SK-N-SH treated with all-trans-retinoic acid at 6 μM for 48 hours (cell line): ENCODE data around the gene TWF1.
A peak's percentile ranks its signal among the peaks of the same experiment; 100 is the strongest.

Experiments used
- ATAC-seq: fragments of 200-7000 bp; cut with Tn5 transposase; 3 replicates; pipeline ENCODE4 v1.9.1; 2020; ENCODE audit warnings: mild to moderate bottlenecking, moderate library complexity
- BACH2 ChIP-seq: fragments of 250-450 bp; sonication (Bioruptor Pico); IDR thresholded peaks from 2 replicates; pipeline ENCODE4 v1.9.0; 2021; ENCODE audit warnings: mild to moderate bottlenecking, borderline replicate concordance
- CREB5 ChIP-seq: fragments of 250-450 bp; sonication (Bioruptor Pico); IDR thresholded peaks from 2 replicates; pipeline ENCODE4 v1.5.1; 2020; ENCODE audit warnings: low read depth, mild to moderate bottlenecking, moderate library complexity
- CSDC2 ChIP-seq: fragments of 250-450 bp; sonication (Bioruptor Pico); IDR thresholded peaks from 2 replicates; pipeline ENCODE4 v1.5.0; 2020; ENCODE audit warnings: mild to moderate bottlenecking, moderate library complexity
- ESRRG ChIP-seq: fragments of 250-450 bp; sonication (Bioruptor Pico); IDR thresholded peaks from 2 replicates; pipeline ENCODE4 v1.6.1; 2021; ENCODE audit warnings: mild to moderate bottlenecking
- GLIS3 ChIP-seq: fragments of 250-450 bp; sonication (Bioruptor Pico); IDR thresholded peaks from 2 replicates; pipeline ENCODE4 v1.5.0; 2020; ENCODE audit warnings: mild to moderate bottlenecking, moderate library complexity
- ISL1 ChIP-seq: fragments of 250-450 bp; sonication (Bioruptor Pico); IDR thresholded peaks from 2 replicates; pipeline ENCODE4 v2.1.2; 2022; ENCODE audit warnings: mild to moderate bottlenecking, moderate library complexity
- OSR1 ChIP-seq: fragments of 250-450 bp; sonication (Bioruptor Pico); IDR thresholded peaks from 2 replicates; pipeline ENCODE4 v1.8.0; 2022; ENCODE audit warnings: moderate library complexity, mild to moderate bottlenecking, inconsistent platforms
- POU6F1 ChIP-seq: fragments of 250-450 bp; sonication (Bioruptor Pico); IDR thresholded peaks from 2 replicates; pipeline ENCODE4 v1.8.0; 2021; ENCODE audit warnings: low read depth, mild to moderate bottlenecking, moderate library complexity, borderline replicate concordance
- PPARA ChIP-seq: fragments of 250-450 bp; sonication (Bioruptor Pico); IDR thresholded peaks from 2 replicates; pipeline ENCODE4 v1.5.0; 2020; ENCODE audit warnings: mild to moderate bottlenecking, borderline replicate concordance
- RARB ChIP-seq: fragments of 250-450 bp; sonication (Bioruptor Pico); IDR thresholded peaks from 2 replicates; pipeline ENCODE4 v1.8.0; 2021; ENCODE audit warnings: mild to moderate bottlenecking, moderate library complexity
- SNAI2 ChIP-seq: fragments of 250-450 bp; sonication (Bioruptor Pico); IDR thresholded peaks from 2 replicates; pipeline ENCODE4 v1.5.0; 2020; ENCODE audit warnings: mild to moderate bottlenecking, moderate library complexity
- TOX ChIP-seq: fragments of 250-450 bp; sonication (Bioruptor Pico); IDR thresholded peaks from 2 replicates; pipeline ENCODE4 v1.8.0; 2021; ENCODE audit warnings: mild to moderate bottlenecking, moderate library complexity, borderline replicate concordance
- TSHZ2 ChIP-seq: fragments of 250-450 bp; sonication (Bioruptor Pico); IDR thresholded peaks from 2 replicates; pipeline ENCODE4 v1.5.0; 2020; ENCODE audit warnings: mild to moderate bottlenecking, moderate library complexity
- ZC3H10 ChIP-seq: fragments of 250-450 bp; sonication (Bioruptor Pico); IDR thresholded peaks from 2 replicates; pipeline ENCODE4 v1.5.1; 2021; ENCODE audit warnings: mild to moderate bottlenecking, moderate library complexity
- ZFP3 ChIP-seq: fragments of 250-450 bp; sonication (Bioruptor Pico); IDR thresholded peaks from 2 replicates; pipeline ENCODE4 v1.5.0; 2020; ENCODE audit warnings: mild to moderate bottlenecking, moderate library complexity
- ZFP30 ChIP-seq: fragments of 450-650 bp; formaldehyde crosslinking; IDR thresholded peaks from 2 replicates; pipeline ENCODE4 v1.5.0; 2022; ENCODE audit warnings: mild to moderate bottlenecking, moderate library complexity
- ZNF565 ChIP-seq: fragments of 450-650 bp; formaldehyde crosslinking; conservative IDR thresholded peaks from 2 replicates; pipeline ENCODE4 v1.5.0; 2020; ENCODE audit warnings: low read depth, mild to moderate bottlenecking, moderate library complexity
- ZNF70 ChIP-seq: fragments of 450-650 bp; formaldehyde crosslinking; IDR thresholded peaks from 2 replicates; pipeline ENCODE4 v1.5.0; 2020; ENCODE audit warnings: mild to moderate bottlenecking, moderate library complexity
- ZNF8 ChIP-seq: fragments of 450-650 bp; formaldehyde crosslinking; IDR thresholded peaks from 2 replicates; pipeline ENCODE4 v1.5.0; 2020; ENCODE audit warnings: mild to moderate bottlenecking, moderate library complexity
- TF ChIP-seq, protein P1 (sequence below): fragments of 250-450 bp; sonication (Bioruptor Pico); IDR thresholded peaks from 2 replicates; pipeline ENCODE4 v1.8.0; 2020; ENCODE audit warnings: mild to moderate bottlenecking, moderate library complexity, borderline replicate concordance

TWF1 gene

DNA sequence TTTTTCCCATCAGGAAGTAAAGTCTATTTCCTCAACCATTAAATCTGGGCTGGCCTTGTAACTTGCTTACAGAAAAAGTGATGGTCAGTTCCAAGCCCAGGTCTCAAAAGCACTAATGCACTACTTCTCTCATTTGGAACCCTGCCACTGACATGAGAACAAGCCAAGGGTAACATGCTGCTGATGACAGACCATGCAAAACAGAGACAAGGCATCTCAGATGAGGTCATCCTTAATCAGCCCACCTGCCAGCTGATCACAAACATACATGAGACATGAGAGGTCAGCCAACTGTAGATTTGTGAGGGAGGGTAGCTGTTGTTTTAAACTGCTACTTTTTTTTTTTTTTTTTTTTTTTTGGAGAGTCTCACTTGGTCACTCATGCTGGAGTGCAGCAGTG, 16.2 kb downstream of the TWF1 start (continued):
- no peak for TF ChIP-seq POU6F1 (CRISPR knock-in tag)

DNA sequence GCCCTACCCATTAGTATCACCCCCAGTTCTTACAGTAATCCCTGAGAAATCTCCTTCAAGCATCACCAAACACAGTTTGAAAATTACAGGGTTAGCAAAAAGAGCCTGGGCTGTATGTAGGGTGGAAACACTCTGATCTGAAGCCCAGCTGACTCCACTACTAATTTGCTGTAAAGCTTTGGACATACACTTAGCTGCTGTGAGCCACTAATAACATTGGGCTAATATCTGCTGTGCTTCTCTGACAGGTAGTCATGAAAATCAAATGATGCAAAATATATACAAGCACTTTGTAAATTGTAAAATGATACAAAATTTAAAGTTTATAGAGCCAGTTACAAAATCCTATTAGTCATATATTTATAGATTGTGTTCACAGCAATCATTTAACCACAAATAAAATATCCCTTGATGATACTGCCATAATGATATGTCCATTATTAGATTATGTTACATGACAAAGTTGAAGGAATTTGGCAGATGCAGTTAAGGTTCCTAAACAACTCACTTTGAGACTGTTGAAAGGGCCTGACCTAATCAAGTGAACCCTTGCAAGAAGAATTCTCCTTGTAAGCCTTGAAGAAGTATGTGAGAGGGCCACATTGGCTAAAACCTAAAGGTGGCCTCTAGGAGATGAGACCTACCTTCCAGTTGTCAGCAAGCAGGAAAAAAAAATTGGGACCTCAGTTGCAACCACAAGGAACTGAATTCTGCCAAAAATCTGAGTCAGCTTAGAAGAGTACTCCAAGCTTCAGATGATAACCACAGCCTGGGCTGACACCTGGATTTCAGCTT, 19.0 kb downstream of the TWF1 start:
- ATAC-seq, result no peak

GRCh38 chr12:43776498-43776897, 29.6 kb downstream of the TWF1 start:
- TF ChIP-seq SNAI2 (no peak), RARB (CRISPR knock-in tag) (no peak), ESRRG (CRISPR knock-in tag) (no peak), PPARA (CRISPR knock-in tag) (no peak), TOX (no peak), ZFP30 (no peak), TSHZ2 (CRISPR knock-in tag) (no peak), CREB5 (CRISPR knock-in tag) (no peak), ZNF565 (CRISPR knock-in tag) (no peak), CSDC2 (CRISPR knock-in tag) (no peak), ZC3H10 (CRISPR knock-in tag) (no peak), BACH2 (no peak)
- TF ChIP-seq, protein P1, sequence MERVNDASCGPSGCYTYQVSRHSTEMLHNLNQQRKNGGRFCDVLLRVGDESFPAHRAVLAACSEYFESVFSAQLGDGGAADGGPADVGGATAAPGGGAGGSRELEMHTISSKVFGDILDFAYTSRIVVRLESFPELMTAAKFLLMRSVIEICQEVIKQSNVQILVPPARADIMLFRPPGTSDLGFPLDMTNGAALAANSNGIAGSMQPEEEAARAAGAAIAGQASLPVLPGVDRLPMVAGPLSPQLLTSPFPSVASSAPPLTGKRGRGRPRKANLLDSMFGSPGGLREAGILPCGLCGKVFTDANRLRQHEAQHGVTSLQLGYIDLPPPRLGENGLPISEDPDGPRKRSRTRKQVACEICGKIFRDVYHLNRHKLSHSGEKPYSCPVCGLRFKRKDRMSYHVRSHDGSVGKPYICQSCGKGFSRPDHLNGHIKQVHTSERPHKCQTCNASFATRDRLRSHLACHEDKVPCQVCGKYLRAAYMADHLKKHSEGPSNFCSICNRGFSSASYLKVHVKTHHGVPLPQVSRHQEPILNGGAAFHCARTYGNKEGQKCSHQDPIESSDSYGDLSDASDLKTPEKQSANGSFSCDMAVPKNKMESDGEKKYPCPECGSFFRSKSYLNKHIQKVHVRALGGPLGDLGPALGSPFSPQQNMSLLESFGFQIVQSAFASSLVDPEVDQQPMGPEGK (CRISPR knock-in tag), result no peak
- TF ChIP-seq, all 23 proteins: peak for 0
- peak; percentile 87 for ATAC-seq

More for the DNA sequence above, 19.0 kb downstream of the TWF1 start:
- no peak for TF ChIP-seq GLIS3
- 0 out of 2 replicates have a peak, but pooled peaks have one; percentile 40 for TF ChIP-seq CREB5 (CRISPR knock-in tag)
- no peak for TF ChIP-seq ZNF565 (CRISPR knock-in tag)
- TF ChIP-seq SNAI2, result no peak
- TF ChIP-seq ZNF70 (CRISPR knock-in tag), result no peak
- TF ChIP-seq ISL1 (CRISPR knock-in tag), result peak; percentile 67

GRCh38 chr12:43766291-43766690, 39.8 kb downstream of the TWF1 start:
- TF ChIP-seq ZFP3 (CRISPR knock-in tag), result no peak
- no peak for TF ChIP-seq POU6F1 (CRISPR knock-in tag)
- TF ChIP-seq ZNF565 (CRISPR knock-in tag), result no peak
- TF ChIP-seq TOX, result no peak
- TF ChIP-seq RARB (CRISPR knock-in tag), result no peak
- TF ChIP-seq, protein P1 (CRISPR knock-in tag), result no peak
- TF ChIP-seq BACH2, result no peak
- TF ChIP-seq SNAI2, result no peak
- TF ChIP-seq GLIS3, result no peak
- no peak for TF ChIP-seq ZNF8
- no peak for TF ChIP-seq OSR1 (CRISPR knock-in tag)
- no peak for TF ChIP-seq ZC3H10 (CRISPR knock-in tag)
- no peak for TF ChIP-seq CREB5 (CRISPR knock-in tag)
- TF ChIP-seq ISL1 (CRISPR knock-in tag), result no peak

More at GRCh38 chr12:43766291-43766690, 39.8 kb downstream of the TWF1 start:
- no peak for ATAC-seq
